ENCODE measurements around the gene KNG1. TPM values are rescaled to one million over a fixed set of nuclear protein-coding genes. Genes with fewer than 3 reads are reported as not detected.

The KNG1 gene
- total RNA-seq, 2 experiments from 2014 or later, result not detected

DNA sequence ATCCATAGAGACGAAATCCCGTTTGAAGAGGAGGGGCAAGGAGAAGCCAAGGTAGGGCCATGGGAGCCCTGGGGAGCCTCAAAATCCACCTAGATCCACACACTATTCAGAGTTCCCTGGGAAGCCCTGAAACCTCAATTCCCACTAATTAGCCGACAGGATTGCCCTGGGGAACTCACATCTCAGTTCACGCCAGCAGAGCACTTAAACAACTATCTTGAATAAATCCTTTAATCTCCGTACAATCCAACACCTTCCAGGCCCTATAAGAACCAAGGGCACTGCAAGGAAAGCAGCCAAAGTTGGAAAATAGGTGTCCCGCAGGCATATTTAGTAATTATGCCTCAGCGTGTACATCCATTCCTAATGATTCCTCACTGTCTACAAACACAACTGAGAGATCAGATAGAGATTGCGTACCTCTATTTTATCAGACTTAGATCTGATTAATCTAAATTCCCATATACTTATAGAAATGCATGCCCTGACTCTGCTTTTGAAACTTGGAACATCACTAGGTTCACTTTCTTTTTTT lies 40.6 kb downstream of the KNG1 start:
- Mint-ChIP-seq H3K36me3 (ENCODE audit: low read depth) (no peaks in the 10 kb centered on the region), H3K4me3 (no peak overlapping the region), H3K27ac (no peak overlapping the region), H3K9me3 (ENCODE audit: insufficient read depth) (no peaks in the 10 kb centered on the region), H3K4me1 (ENCODE audit: low read depth) (peaks cover 4% of the 10 kb centered on the region), H3K27me3 (ENCODE audit: low read depth) (peaks cover 1% of the 10 kb centered on the region)
- DNase-seq (no peak), ATAC-seq (no peak)
- POLR2A ChIA-PET, result no interaction called here
- CTCF ChIA-PET, result no interaction called here

GRCh38 chr3:186759231-186759930 lies 42.2 kb downstream of the KNG1 start:
- Mint-ChIP-seq H3K4me1 (ENCODE audit: low read depth) (peaks cover 4% of the 10 kb centered on the region), H3K36me3 (ENCODE audit: low read depth) (no peaks in the 10 kb centered on the region), H3K4me3 (no peak overlapping the region), H3K9me3 (ENCODE audit: insufficient read depth) (no peaks in the 10 kb centered on the region), H3K27ac (no peak overlapping the region), H3K27me3 (ENCODE audit: low read depth) (no peaks in the 10 kb centered on the region)
- CTCF ChIA-PET, result no interaction called here
- ATAC-seq (no peak), DNase-seq (no peak)
- POLR2A ChIA-PET, result no interaction called here

DNA sequence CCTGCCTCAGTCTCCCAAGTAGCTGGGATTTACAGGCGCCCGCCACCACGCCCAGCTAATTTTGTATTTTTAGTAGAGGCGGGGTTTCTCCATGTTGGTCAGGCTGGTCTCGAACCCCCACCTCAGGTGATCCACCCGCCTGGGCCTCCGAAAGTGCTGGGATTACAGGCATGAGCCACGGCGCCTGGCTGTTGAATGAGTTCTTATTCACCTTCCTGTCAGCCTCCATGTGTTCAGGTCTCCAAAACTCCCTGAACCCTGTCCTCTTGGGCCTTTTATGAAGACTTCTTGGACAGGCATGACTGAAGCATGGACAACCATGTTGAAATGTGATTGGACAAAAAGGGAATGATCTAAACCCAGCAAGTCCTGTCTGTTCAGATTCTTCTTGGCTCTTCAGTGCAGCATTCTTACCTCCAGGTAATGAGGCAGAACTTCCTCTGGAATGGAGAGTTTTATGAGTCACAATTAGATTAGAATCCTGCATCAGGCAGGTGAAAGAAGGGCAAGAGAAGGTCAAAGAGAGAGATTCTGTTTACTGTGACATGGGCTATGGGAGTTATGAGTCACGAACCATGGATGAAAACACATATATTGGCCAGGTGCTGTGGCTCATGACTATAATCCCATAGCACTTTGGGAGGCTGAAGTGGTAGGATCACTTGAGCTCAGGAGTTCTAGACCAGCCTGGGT lies 43.1 kb downstream of the KNG1 start:
- ChIA-PET POLR2A (no interaction called here), CTCF (no interaction called here)
- no peaks in the 10 kb centered on the region for H3K27me3 Mint-ChIP-seq (ENCODE audit: low read depth)
- no peak overlapping the region for H3K27ac Mint-ChIP-seq
- DNase-seq (no peak), ATAC-seq (no peak)
- H3K4me1 Mint-ChIP-seq (ENCODE audit: low read depth), result peaks cover 4% of the 10 kb centered on the region
- no peak overlapping the region for H3K4me3 Mint-ChIP-seq
- no peaks in the 10 kb centered on the region for H3K9me3 Mint-ChIP-seq (ENCODE audit: insufficient read depth)
- no peaks in the 10 kb centered on the region for H3K36me3 Mint-ChIP-seq (ENCODE audit: low read depth)

- DNase-seq (no peak), ATAC-seq (no peak)
- Mint-ChIP-seq H3K9me3 (ENCODE audit: insufficient read depth) (no peaks in the 10 kb centered on the region), H3K27ac (no peak overlapping the region), H3K36me3 (ENCODE audit: low read depth) (no peaks in the 10 kb centered on the region), H3K4me1 (ENCODE audit: low read depth) (peaks cover 4% of the 10 kb centered on the region), H3K27me3 (ENCODE audit: low read depth) (no peaks in the 10 kb centered on the region), H3K4me3 (no peak overlapping the region)
- POLR2A ChIA-PET, result no interaction called here
- CTCF ChIA-PET, result no interaction called here
These were observed 43.8 kb downstream of the KNG1 start for GRCh38 chr3:186760897-186761447.

DNA sequence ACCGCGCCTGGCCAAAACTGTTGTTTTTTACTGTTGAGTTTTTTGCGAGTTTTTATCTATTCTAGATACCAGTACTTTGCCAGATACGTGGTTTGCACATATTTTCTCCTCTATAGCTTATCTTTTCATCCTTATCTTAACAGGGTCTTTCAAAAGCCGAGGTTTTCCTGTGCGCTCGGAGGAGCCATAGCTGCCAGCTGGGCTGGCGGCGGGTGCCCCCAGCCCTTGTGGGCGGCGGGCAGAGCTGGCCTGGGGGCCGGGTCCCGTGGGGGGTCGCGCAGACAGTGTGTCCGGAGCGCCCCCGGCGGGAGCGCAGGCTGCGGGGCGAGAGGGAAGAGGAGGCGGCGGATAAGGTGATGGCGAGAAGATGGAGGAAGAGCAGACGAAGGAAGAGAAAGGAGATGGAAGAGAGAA lies 55.1 kb downstream of the KNG1 start:
- peaks cover 3% of the 10 kb centered on the region for H3K27me3 Mint-ChIP-seq (ENCODE audit: low read depth)
- CTCF ChIA-PET, result interaction anchor here (1.0 to 2.3 kb wide), 6 partner anchors 10 to 367 kb away, joined by 3 to 9 read pairs (median 6); partner anchors contain the start of genes EIF4A2 and RPL39L
- POLR2A ChIA-PET, result interaction anchor here (0.8 to 5.5 kb wide), 7 partner anchors 9 to 835 kb away, joined by 3 to 131 read pairs (median 7); partner anchors contain the start of genes DNAJB11, EIF4A2 and TRA2B
- H3K36me3 Mint-ChIP-seq (ENCODE audit: low read depth), result no peaks in the 10 kb centered on the region
- DNase-seq (no peak), ATAC-seq (peak; percentile 62)
- peak overlapping the region; percentile 88 for H3K27ac Mint-ChIP-seq
- H3K4me1 Mint-ChIP-seq (ENCODE audit: low read depth), result peaks cover 22% of the 10 kb centered on the region
- peak overlapping the region; percentile 76 for H3K4me3 Mint-ChIP-seq
- no peaks in the 10 kb centered on the region for H3K9me3 Mint-ChIP-seq (ENCODE audit: insufficient read depth)

DNA sequence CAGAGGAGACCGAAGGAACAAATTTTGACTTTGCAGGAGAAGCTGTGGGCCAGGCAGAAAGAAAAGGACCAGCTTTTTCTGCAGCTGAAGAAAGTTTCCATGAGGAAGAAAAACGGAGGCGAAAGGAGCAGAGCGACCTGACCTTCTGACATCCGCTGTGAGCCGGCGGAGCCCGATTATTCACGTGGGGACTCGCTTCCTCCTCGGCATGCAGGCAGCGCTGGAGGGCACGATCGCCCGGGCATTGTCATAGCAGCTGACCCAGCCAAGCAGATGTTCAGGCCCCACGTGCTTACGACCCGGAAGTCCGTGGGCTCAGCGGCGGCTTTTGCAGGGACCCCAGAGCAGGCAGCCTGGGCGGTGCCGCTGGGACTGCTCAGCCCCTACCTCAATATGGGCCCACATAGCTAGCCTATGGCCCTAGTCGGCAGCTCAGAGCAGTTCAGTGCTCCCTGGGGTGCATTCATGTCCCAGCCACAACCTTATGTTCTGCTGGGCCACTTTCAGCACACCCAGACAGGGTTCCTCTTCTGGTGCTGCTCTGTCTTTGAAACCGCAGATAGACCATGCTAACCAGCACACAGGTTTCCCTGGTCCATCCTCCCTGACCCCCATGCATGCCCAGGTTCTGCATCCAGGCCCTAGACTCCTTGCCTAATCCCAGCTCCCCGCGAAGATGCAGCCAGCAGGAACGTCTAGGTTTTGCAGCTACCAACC lies 55.7 kb downstream of the KNG1 start:
- no peaks in the 10 kb centered on the region for H3K36me3 Mint-ChIP-seq (ENCODE audit: low read depth)
- peak; percentile 80 for DNase-seq
- H3K9me3 Mint-ChIP-seq (ENCODE audit: insufficient read depth), result no peaks in the 10 kb centered on the region
- peak overlapping the region; percentile 88 for H3K27ac Mint-ChIP-seq
- ChIA-PET CTCF (interaction anchor here (1.0 to 2.3 kb wide), 7 partner anchors 10 to 367 kb away, joined by 3 to 9 read pairs (median 6); partner anchors contain the start of genes EIF4A2 and RPL39L), POLR2A (interaction anchor here (0.6 to 5.5 kb wide), 9 partner anchors 8 to 835 kb away, joined by 3 to 131 read pairs (median 7); partner anchors contain the start of genes DNAJB11, EIF4A2 and TRA2B)
- peak; percentile 94 for ATAC-seq
- peaks cover 3% of the 10 kb centered on the region for H3K27me3 Mint-ChIP-seq (ENCODE audit: low read depth)
- peak overlapping the region; percentile 76 for H3K4me3 Mint-ChIP-seq
- H3K4me1 Mint-ChIP-seq (ENCODE audit: low read depth), result peaks cover 22% of the 10 kb centered on the region

DNA sequence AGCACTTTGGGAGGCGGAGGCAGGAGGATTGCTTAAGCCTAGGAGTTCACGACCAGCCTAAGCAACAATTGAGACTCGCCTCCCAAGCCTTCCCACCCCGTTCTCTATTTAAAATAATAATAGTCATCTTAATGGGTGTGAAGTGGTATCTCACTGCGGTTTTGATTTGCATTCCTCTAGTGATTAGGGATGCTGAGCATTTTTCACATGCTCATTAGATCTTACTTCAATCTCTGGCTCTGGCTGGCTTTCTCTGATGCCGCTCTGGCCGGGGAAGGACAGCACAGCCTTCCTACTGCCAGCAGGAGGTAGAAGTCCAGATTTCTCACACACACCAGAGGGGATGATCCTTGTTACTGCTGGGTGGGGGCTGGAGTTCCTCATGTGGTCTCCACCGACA lies 58.8 kb downstream of the KNG1 start:
- POLR2A ChIA-PET, result no interaction called here
- Mint-ChIP-seq H3K4me1 (ENCODE audit: low read depth) (peaks cover 22% of the 10 kb centered on the region), H3K4me3 (no peak overlapping the region), H3K27me3 (ENCODE audit: low read depth) (peaks cover 3% of the 10 kb centered on the region), H3K36me3 (ENCODE audit: low read depth) (no peaks in the 10 kb centered on the region), H3K27ac (no peak overlapping the region), H3K9me3 (ENCODE audit: insufficient read depth) (no peaks in the 10 kb centered on the region)
- ATAC-seq, result no peak
- DNase-seq, result no peak
- CTCF ChIA-PET, result no interaction called here

DNA sequence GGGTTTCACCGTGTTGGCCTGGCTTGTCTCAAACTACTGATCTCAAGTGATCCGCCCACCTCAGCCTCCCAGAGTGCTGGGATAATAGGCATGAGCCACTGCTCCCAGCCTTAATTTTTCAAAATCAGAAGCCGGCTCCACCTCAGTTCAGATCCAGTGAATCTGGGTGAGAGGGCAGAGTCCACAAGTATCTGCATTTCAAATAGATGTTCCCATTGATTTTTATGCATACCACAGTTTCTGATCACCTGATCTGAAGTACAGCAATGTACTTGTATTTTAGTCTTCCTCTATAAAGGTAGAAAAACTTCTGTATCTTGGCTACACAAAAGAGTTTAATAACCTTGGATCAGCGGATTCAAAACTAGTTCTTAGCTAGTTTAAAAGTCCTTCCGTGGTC lies 62.0 kb downstream of the KNG1 start:
- peaks cover 9% of the 10 kb centered on the region for H3K36me3 Mint-ChIP-seq (ENCODE audit: low read depth)
- H3K9me3 Mint-ChIP-seq (ENCODE audit: insufficient read depth), result no peaks in the 10 kb centered on the region
- DNase-seq (no peak), ATAC-seq (no peak)
- H3K4me1 Mint-ChIP-seq (ENCODE audit: low read depth), result peaks cover 7% of the 10 kb centered on the region
- CTCF ChIA-PET, result no interaction called here
- POLR2A ChIA-PET, result no interaction called here
- H3K27me3 Mint-ChIP-seq (ENCODE audit: low read depth), result peaks cover 3% of the 10 kb centered on the region
- no peak overlapping the region for H3K4me3 Mint-ChIP-seq
- H3K27ac Mint-ChIP-seq, result no peak overlapping the region

DNA sequence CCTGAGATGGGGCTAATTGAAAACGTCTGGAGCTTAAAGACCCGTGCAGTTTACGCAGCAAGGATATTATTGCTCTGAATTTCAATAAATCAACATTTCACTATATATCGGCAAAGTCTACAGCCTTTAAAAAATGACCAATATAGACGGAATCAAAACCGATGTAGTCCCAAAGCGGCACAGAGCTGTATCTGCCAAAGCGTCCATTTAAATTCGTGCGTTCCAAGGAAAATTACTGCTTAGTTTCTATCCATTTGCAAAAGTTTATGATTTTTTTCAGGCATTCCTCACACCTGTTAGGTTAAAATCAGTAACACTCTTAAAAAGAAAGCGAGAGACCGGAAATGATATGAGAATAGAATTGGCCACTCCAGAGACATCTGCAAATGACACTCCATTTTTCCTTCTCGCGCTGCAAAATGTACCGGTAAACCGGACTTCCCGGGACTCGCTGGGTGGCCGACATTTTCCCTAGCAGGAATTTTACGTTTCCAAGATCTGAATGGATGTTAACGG lies 65.4 kb downstream of the KNG1 start:
- peak overlapping the region; percentile 91 for H3K4me3 Mint-ChIP-seq
- H3K4me1 Mint-ChIP-seq (ENCODE audit: low read depth), result peaks cover 31% of the 10 kb centered on the region
- no peaks in the 10 kb centered on the region for H3K27me3 Mint-ChIP-seq (ENCODE audit: low read depth)
- ChIA-PET POLR2A (interaction anchor here (0.6 to 5.2 kb wide), 30 partner anchors 10 to 1017 kb away, joined by 3 to 131 read pairs (median 5); partner anchors contain the start of genes AHSG, DNAJB11, RFC4 and RTP4), CTCF (interaction anchor here (1.0 to 1.8 kb wide), 2 partner anchors 10 to 166 kb away, joined by 4 to 6 read pairs; no protein-coding TSS in a partner anchor)
- peaks cover 43% of the 10 kb centered on the region for H3K36me3 Mint-ChIP-seq (ENCODE audit: low read depth)
- H3K27ac Mint-ChIP-seq, result peak overlapping the region; percentile 97
- ATAC-seq (no peak), DNase-seq (no peak)
- no peaks in the 10 kb centered on the region for H3K9me3 Mint-ChIP-seq (ENCODE audit: insufficient read depth)

DNA sequence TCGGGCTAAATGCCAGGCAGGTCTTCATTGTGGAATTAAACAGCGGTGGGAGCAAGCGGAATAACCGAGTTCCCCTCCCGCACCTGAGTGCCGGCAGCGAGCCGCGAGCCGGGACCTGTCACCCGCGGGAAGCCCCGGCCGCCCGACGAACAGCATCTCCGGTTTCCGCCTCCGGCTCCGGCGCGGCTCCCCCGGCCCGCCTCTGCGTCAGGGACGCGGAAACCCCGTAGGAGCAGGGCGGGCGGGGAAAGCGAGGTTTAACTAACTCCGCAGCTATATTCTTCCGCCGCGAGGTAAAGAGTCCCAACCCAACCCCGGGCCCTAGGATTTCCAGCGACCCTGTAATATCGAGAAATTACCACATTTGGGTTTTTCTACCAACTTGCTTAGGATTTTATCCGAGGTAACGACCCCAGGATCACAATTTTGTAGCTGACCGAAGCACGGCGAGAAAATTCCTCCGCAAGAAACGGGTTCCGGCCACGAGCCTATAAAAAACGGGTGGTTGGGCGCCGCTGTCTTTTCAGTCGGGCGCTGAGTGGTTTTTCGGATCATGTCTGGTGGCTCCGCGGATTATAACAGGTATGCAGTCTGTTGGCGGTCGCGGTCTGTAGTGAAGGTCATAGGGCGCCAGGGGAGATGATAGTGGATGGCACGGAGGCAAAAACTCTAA lies 66.0 kb downstream of the KNG1 start, which contains the start of gene EIF4A2:
Gene EIF4A2 (plus strand): TSS at position 520 of the 673 bp plus-strand sequence. CDS start 34 bp downstream, at position 554.
- H3K9me3 Mint-ChIP-seq (ENCODE audit: insufficient read depth), result no peaks in the 10 kb centered on the region
- no peaks in the 10 kb centered on the region for H3K27me3 Mint-ChIP-seq (ENCODE audit: low read depth)
- H3K4me3 Mint-ChIP-seq, result peak within 1 kb of the TSS; percentile 91
- CTCF ChIA-PET, result interaction anchor here (1.0 to 1.8 kb wide), 3 partner anchors 11 to 213 kb away, joined by 4 to 6 read pairs (median 4); partner anchors contain the start of gene DNAJB11
- peaks cover 49% of the 10 kb centered on the region for H3K36me3 Mint-ChIP-seq (ENCODE audit: low read depth)
- ATAC-seq (peak; percentile 76), DNase-seq (peak; percentile 93)
- H3K4me1 Mint-ChIP-seq (ENCODE audit: low read depth), result peaks cover 36% of the 10 kb centered on the region
- H3K27ac Mint-ChIP-seq, result peak within 1 kb of the TSS; percentile 97
- POLR2A ChIA-PET, result interaction anchor here (0.5 to 5.2 kb wide), 42 partner anchors 9 to 1017 kb away, joined by 3 to 131 read pairs (median 5); partner anchors contain the start of genes AHSG, DNAJB11, RFC4 and RPL39L

All from activated CD8-positive, alpha-beta T cell treated with anti-CD3 and anti-CD28 coated beads, Interleukin-2, amount 10 ng/mL, durations not matched to agents 7 days and 5 days (primary cell).